H54 (cell line): Measurements from ENCODE around the gene HTATSF1.

Source experiments
- DNase-seq: peaks from one replicate; pipeline ENCODE4 v3.0.0; 2011; ENCODE audit warnings: low spot score, mixed read lengths; ENCODE audit not compliant: insufficient read length
- FAIRE-seq: peaks from 3 replicates; lab custom pipeline; 2011; peaks lifted over from hg19 to GRCh38; lab: Jason Lieb, UNC
- POLR2A ChIP-seq: IDR thresholded peaks from 2 replicates; pipeline ENCODE4 v1.6.1; 2011; ENCODE audit warnings: low read depth, mild to moderate bottlenecking, low read length

Gene HTATSF1

GRCh38 chrX:136497556-136498052 is at the start of gene HTATSF1:
TSS of gene HTATSF1 (plus strand) at chrX:136497592. CDS start at chrX:136497685, 93 bp downstream.
- no peak for FAIRE-seq
- peak; percentile 51; the same call in 1 of the 2 replicates for TF ChIP-seq POLR2A
- DNase-seq, result no peak

GRCh38 chrX:136447968-136448367 is 49.4 kb upstream of the HTATSF1 start:
- DNase-seq (no peak), FAIRE-seq (no peak)
- no peak for TF ChIP-seq POLR2A

GRCh38 chrX:136450050-136450830 is 47.2 kb upstream of the HTATSF1 start:
- FAIRE-seq, result no peak
- no peak for DNase-seq
- TF ChIP-seq POLR2A, result no peak

GRCh38 chrX:136452614-136453013 is 44.8 kb upstream of the HTATSF1 start:
- DNase-seq (no peak), FAIRE-seq (no peak)
- TF ChIP-seq POLR2A, result no peak

GRCh38 chrX:136453114-136453513 is 44.3 kb upstream of the HTATSF1 start:
- no peak for TF ChIP-seq POLR2A
- no peak for FAIRE-seq
- no peak for DNase-seq

GRCh38 chrX:136453771-136454170 is 43.6 kb upstream of the HTATSF1 start:
- FAIRE-seq, result no peak
- TF ChIP-seq POLR2A, result no peak
- DNase-seq, result no peak

- FAIRE-seq, result no peak
- no peak for TF ChIP-seq POLR2A
- no peak for DNase-seq
Observed at GRCh38 chrX:136456133-136456532, 41.3 kb upstream of the HTATSF1 start.

GRCh38 chrX:136457303-136457917 is 40.0 kb upstream of the HTATSF1 start:
- no peak for FAIRE-seq
- DNase-seq, result no peak
- TF ChIP-seq POLR2A, result no peak

- TF ChIP-seq POLR2A, result no peak
- DNase-seq (no peak), FAIRE-seq (no peak)
Observed at GRCh38 chrX:136464589-136464988, 32.8 kb upstream of the HTATSF1 start.

GRCh38 chrX:136467303-136467702 is 30.1 kb upstream of the HTATSF1 start:
- FAIRE-seq, result no peak
- DNase-seq, result no peak
- TF ChIP-seq POLR2A, result no peak

GRCh38 chrX:136468391-136469103 is 28.8 kb upstream of the HTATSF1 start:
- FAIRE-seq (no peak), DNase-seq (no peak)

GRCh38 chrX:136473663-136474062 is 23.7 kb upstream of the HTATSF1 start:
- no peak for TF ChIP-seq POLR2A
- no peak for FAIRE-seq

More at GRCh38 chrX:136468391-136469103, 28.8 kb upstream of the HTATSF1 start:
- TF ChIP-seq POLR2A, result no peak

GRCh38 chrX:136475236-136475635 is 22.2 kb upstream of the HTATSF1 start:
- FAIRE-seq (no peak), DNase-seq (no peak)
- TF ChIP-seq POLR2A, result no peak

More at GRCh38 chrX:136473663-136474062, 23.7 kb upstream of the HTATSF1 start:
- no peak for DNase-seq

- no peak for FAIRE-seq
- TF ChIP-seq POLR2A, result no peak
- DNase-seq, result no peak
Observed at GRCh38 chrX:136476501-136476900, 20.9 kb upstream of the HTATSF1 start.
